Measurements from ENCODE around the gene TRAF3.

Gene TRAF3

DNA sequence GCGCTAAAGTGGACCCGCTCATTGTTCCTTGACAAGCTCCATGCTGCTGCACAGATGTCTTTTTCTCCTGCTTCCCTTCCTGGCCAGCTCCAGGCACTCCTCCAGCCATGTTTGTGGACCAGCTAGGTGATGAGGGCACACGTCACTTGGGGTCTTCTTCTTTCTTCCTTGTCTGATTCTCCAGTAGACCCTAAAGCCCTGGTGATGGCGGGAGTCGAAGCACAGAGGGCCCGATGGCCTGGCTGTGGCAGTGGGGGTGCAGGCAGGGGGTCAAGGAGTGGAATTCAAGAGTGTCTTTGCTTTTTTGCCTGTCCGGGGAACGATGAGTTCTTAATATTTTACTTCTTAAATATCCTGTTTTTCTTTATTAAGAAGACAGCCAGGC is 122.3 kb downstream of the TRAF3 start:
- Histone ChIP-seq H2AK5ac (ENCODE audit: low read length) (no peak overlapping the region), H4K12ac (ENCODE audit: low read depth, low read length) (no peak overlapping the region), H3K23ac (ENCODE audit: low read length) (no peak overlapping the region), H3K18ac (ENCODE audit: low read length) (no peak overlapping the region), H3K9ac (ENCODE audit: low read length) (no peak overlapping the region), H4K8ac (ENCODE audit: low read depth, low read length) (no peak overlapping the region), H2BK12ac (ENCODE audit: low read length) (no peak overlapping the region), H3K27me3 (ENCODE audit: insufficient read depth, low read length) (no peaks in the 10 kb centered on the region), H3K9me3 (ENCODE audit: insufficient read depth, low read depth, low read length) (no peaks in the 10 kb centered on the region), H3K27ac (ENCODE audit: low read depth, low read length) (no peak overlapping the region), H4K91ac (ENCODE audit: low read depth, low read length) (no peak overlapping the region), H3K79me2 (ENCODE audit: control insufficient read depth, insufficient read depth, low read length, poor library complexity) (no peaks in the 10 kb centered on the region), H3K36me3 (ENCODE audit: control insufficient read depth in 1 of 2, insufficient read depth in 2 of 2, low read length in 2 of 2) (peaks cover 8 to 12% of the 10 kb centered on the region in 2 experiments), H3K79me1 (ENCODE audit: low read length) (no peaks in the 10 kb centered on the region), H2BK120ac (ENCODE audit: insufficient read depth, low read length, poor library complexity) (no peak overlapping the region), H3K14ac (ENCODE audit: low read length) (no peak overlapping the region), H2BK5ac (ENCODE audit: low read depth, low read length, poor library complexity) (no peak overlapping the region), H3K4me2 (ENCODE audit: low read length) (no peak overlapping the region), H2AFZ (ENCODE audit: insufficient read depth, low read length, poor library complexity) (no peak overlapping the region), H3K4me1 (ENCODE audit: control insufficient read depth in 1 of 2, insufficient read depth in 2 of 2, low read length in 2 of 2) (no peaks in the 10 kb centered on the region), H3K4me3 (ENCODE audit: low read depth, low read length) (no peak overlapping the region), H3K4ac (ENCODE audit: low read depth, low read length) (no peak overlapping the region)
- DNase-seq, result no peak
- WGBS (ENCODE audit: extremely low coverage, insufficient coverage, insufficient read length), result no CpG with 5 or more reads among the region's 8 CpGs

DNA sequence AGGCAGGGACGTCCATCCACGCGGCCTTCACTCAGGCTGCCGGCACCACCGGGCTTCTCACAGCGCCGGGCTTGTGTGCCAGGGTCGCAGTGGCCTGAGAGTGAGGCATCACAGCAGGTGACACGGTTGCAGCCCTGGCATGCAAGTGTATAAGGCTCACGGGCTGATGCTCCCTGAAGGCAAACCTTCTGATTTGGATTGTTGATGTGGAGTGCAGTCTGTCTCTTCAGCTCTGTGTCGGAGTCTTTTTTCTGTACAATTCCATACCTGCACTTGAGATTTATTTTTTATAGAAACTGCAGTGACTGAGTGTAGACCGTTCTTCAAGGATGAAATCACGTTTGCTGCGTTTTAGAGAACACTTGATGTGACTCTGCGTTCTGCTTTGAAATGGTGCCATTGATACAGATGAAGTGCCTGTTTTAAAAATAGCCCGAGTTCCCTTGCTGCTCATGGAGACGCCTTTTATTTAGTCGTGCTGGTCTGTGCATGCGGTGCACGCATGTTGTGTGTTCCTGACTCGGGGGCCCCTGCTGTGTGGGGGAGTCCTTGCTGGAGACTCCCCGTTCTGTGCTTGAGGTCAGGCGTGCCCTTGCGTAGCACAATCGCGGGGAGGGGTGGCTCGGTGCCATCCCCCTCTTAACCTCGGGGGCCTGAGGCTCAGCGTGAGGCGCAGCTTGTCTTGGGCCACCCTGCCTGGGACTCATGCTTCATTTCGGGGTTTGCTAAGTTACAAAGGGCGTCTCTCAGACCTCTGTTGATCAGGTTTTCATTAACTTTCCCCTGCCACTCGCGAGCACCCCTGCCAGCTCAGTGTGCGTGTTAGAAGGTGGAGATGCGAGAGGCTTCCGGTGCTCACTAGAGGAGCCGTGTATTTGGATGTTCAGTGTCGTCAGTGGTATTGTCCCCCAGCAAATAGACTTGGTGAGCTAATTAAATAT is 123.7 kb downstream of the TRAF3 start:
- Histone ChIP-seq H3K9me3 (ENCODE audit: insufficient read depth, low read depth, low read length) (peaks cover 3% of the 10 kb centered on the region), H4K8ac (ENCODE audit: low read depth, low read length) (no peak overlapping the region), H3K14ac (ENCODE audit: low read length) (no peak overlapping the region), H3K27me3 (ENCODE audit: insufficient read depth, low read length) (no peaks in the 10 kb centered on the region), H2BK120ac (ENCODE audit: insufficient read depth, low read length, poor library complexity) (no peak overlapping the region), H2BK12ac (ENCODE audit: low read length) (no peak overlapping the region), H3K4ac (ENCODE audit: low read depth, low read length) (no peak overlapping the region), H3K4me3 (ENCODE audit: low read depth, low read length) (no peak overlapping the region), H3K23ac (ENCODE audit: low read length) (no peak overlapping the region), H3K36me3 (ENCODE audit: control insufficient read depth in 1 of 2, insufficient read depth in 2 of 2, low read length in 2 of 2) (peaks cover 14 to 17% of the 10 kb centered on the region in 2 experiments), H2BK5ac (ENCODE audit: low read depth, low read length, poor library complexity) (no peak overlapping the region), H3K79me1 (ENCODE audit: low read length) (no peaks in the 10 kb centered on the region), H3K27ac (ENCODE audit: low read depth, low read length) (no peak overlapping the region), H3K18ac (ENCODE audit: low read length) (no peak overlapping the region), H2AFZ (ENCODE audit: insufficient read depth, low read length, poor library complexity) (no peak overlapping the region), H3K9ac (ENCODE audit: low read length) (no peak overlapping the region), H3K79me2 (ENCODE audit: control insufficient read depth, insufficient read depth, low read length, poor library complexity) (no peaks in the 10 kb centered on the region), H4K91ac (ENCODE audit: low read depth, low read length) (no peak overlapping the region), H4K12ac (ENCODE audit: low read depth, low read length) (no peak overlapping the region), H3K4me1 (ENCODE audit: control insufficient read depth in 1 of 2, insufficient read depth in 2 of 2, low read length in 2 of 2) (no peaks in the 10 kb centered on the region), H3K4me2 (ENCODE audit: low read length) (no peak overlapping the region), H2AK5ac (ENCODE audit: low read length) (no peak overlapping the region)
- no CpG with 5 or more reads among the region's 39 CpGs for WGBS (ENCODE audit: extremely low coverage, insufficient coverage, insufficient read length)
- DNase-seq, result no peak

DNA sequence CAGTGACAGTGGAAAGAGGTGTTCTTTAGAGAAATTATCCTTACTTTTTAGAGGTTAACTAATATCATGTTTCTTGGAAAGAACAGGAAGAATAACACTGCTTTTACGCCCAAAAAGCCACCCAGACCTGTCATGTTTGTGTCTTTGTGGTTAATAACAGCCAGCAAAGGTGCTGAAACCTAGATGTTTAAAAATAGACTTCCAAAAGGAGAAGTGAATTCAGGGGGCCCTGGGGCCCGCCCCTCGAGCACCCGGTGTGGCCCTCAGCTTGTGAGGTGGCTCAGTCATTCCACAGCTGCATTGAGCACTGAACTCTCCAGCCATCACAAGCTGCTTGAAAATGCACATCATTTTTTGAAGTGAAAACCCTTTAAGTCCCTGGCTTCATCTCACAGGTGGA is 124.4 kb downstream of the TRAF3 start:
- Histone ChIP-seq H2AK5ac (ENCODE audit: low read length) (no peak overlapping the region), H3K4me2 (ENCODE audit: low read length) (no peak overlapping the region), H2BK12ac (ENCODE audit: low read length) (no peak overlapping the region), H4K8ac (ENCODE audit: low read depth, low read length) (no peak overlapping the region), H3K14ac (ENCODE audit: low read length) (no peak overlapping the region), H2BK120ac (ENCODE audit: insufficient read depth, low read length, poor library complexity) (no peak overlapping the region), H3K79me2 (ENCODE audit: control insufficient read depth, insufficient read depth, low read length, poor library complexity) (no peaks in the 10 kb centered on the region), H2AFZ (ENCODE audit: insufficient read depth, low read length, poor library complexity) (no peak overlapping the region), H4K12ac (ENCODE audit: low read depth, low read length) (no peak overlapping the region), H3K4me3 (ENCODE audit: low read depth, low read length) (no peak overlapping the region), H3K4ac (ENCODE audit: low read depth, low read length) (no peak overlapping the region), H3K18ac (ENCODE audit: low read length) (no peak overlapping the region), H3K27me3 (ENCODE audit: insufficient read depth, low read length) (no peaks in the 10 kb centered on the region), H3K36me3 (ENCODE audit: control insufficient read depth in 1 of 2, insufficient read depth in 2 of 2, low read length in 2 of 2) (peaks cover 16 to 19% of the 10 kb centered on the region in 2 experiments), H3K23ac (ENCODE audit: low read length) (no peak overlapping the region), H3K4me1 (ENCODE audit: control insufficient read depth in 1 of 2, insufficient read depth in 2 of 2, low read length in 2 of 2) (no peaks in the 10 kb centered on the region), H3K9me3 (ENCODE audit: insufficient read depth, low read depth, low read length) (peaks cover 4% of the 10 kb centered on the region), H2BK5ac (ENCODE audit: low read depth, low read length, poor library complexity) (no peak overlapping the region), H3K79me1 (ENCODE audit: low read length) (no peaks in the 10 kb centered on the region), H3K27ac (ENCODE audit: low read depth, low read length) (no peak overlapping the region), H4K91ac (ENCODE audit: low read depth, low read length) (no peak overlapping the region), H3K9ac (ENCODE audit: low read length) (no peak overlapping the region)
- no peak for DNase-seq
- no CpG with 5 or more reads among the region's 4 CpGs for WGBS (ENCODE audit: extremely low coverage, insufficient coverage, insufficient read length)

DNA sequence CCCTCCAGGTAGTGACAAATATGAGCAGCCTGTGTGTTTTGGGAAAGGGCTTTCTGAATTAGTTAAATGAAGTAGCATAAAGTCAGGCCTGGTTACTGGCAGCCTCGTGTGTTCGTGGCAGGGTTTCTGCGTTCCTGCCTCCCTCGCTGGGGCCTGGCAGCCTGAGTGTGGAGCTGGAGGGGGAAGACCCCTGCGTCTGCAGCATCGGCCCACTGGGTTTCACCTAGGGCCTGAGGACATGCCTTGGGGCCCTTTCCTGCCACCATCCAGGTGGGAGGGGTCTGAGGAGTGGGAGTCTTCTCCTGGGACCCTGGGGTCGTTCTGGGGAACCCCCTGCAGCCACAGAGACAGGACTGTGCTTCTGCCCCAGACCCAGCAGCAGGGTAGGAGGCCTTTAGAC is 124.8 kb downstream of the TRAF3 start:
- Histone ChIP-seq H3K4me2 (ENCODE audit: low read length) (no peak overlapping the region), H3K4me1 (ENCODE audit: control insufficient read depth in 1 of 2, insufficient read depth in 2 of 2, low read length in 2 of 2) (no peaks in the 10 kb centered on the region), H2BK12ac (ENCODE audit: low read length) (no peak overlapping the region), H3K14ac (ENCODE audit: low read length) (no peak overlapping the region), H2AFZ (ENCODE audit: insufficient read depth, low read length, poor library complexity) (no peak overlapping the region), H3K36me3 (ENCODE audit: control insufficient read depth in 1 of 2, insufficient read depth in 2 of 2, low read length in 2 of 2) (peaks cover 20 to 23% of the 10 kb centered on the region in 2 experiments), H3K27ac (ENCODE audit: low read depth, low read length) (no peak overlapping the region), H3K79me1 (ENCODE audit: low read length) (no peaks in the 10 kb centered on the region), H2AK5ac (ENCODE audit: low read length) (no peak overlapping the region), H3K23ac (ENCODE audit: low read length) (no peak overlapping the region), H3K4ac (ENCODE audit: low read depth, low read length) (no peak overlapping the region), H4K8ac (ENCODE audit: low read depth, low read length) (no peak overlapping the region), H3K9me3 (ENCODE audit: insufficient read depth, low read depth, low read length) (peaks cover 8% of the 10 kb centered on the region), H2BK120ac (ENCODE audit: insufficient read depth, low read length, poor library complexity) (no peak overlapping the region), H3K27me3 (ENCODE audit: insufficient read depth, low read length) (no peaks in the 10 kb centered on the region), H4K91ac (ENCODE audit: low read depth, low read length) (no peak overlapping the region), H3K4me3 (ENCODE audit: low read depth, low read length) (no peak overlapping the region), H4K12ac (ENCODE audit: low read depth, low read length) (no peak overlapping the region), H3K79me2 (ENCODE audit: control insufficient read depth, insufficient read depth, low read length, poor library complexity) (no peaks in the 10 kb centered on the region), H2BK5ac (ENCODE audit: low read depth, low read length, poor library complexity) (no peak overlapping the region), H3K9ac (ENCODE audit: low read length) (no peak overlapping the region), H3K18ac (ENCODE audit: low read length) (no peak overlapping the region)
- DNase-seq, result no peak
- WGBS (ENCODE audit: extremely low coverage, insufficient coverage, insufficient read length), result no CpG with 5 or more reads among the region's 7 CpGs
